22Rv1 (cell line): Measurements from ENCODE around the gene PDGFB.

Experiments
- ZFX ChIP-seq: fragments of 450-650 bp; IDR thresholded peaks from 2 replicates; pipeline ENCODE4 v1.6.1; 2017; ENCODE audit warnings: antibody characterized with exemption, borderline replicate concordance
- TF ChIP-seq, protein P1 (sequence below): fragments of 450-650 bp; IDR thresholded peaks from 2 replicates; pipeline ENCODE4 v1.5.1; 2017; ENCODE audit warnings: mild to moderate bottlenecking

DNA sequence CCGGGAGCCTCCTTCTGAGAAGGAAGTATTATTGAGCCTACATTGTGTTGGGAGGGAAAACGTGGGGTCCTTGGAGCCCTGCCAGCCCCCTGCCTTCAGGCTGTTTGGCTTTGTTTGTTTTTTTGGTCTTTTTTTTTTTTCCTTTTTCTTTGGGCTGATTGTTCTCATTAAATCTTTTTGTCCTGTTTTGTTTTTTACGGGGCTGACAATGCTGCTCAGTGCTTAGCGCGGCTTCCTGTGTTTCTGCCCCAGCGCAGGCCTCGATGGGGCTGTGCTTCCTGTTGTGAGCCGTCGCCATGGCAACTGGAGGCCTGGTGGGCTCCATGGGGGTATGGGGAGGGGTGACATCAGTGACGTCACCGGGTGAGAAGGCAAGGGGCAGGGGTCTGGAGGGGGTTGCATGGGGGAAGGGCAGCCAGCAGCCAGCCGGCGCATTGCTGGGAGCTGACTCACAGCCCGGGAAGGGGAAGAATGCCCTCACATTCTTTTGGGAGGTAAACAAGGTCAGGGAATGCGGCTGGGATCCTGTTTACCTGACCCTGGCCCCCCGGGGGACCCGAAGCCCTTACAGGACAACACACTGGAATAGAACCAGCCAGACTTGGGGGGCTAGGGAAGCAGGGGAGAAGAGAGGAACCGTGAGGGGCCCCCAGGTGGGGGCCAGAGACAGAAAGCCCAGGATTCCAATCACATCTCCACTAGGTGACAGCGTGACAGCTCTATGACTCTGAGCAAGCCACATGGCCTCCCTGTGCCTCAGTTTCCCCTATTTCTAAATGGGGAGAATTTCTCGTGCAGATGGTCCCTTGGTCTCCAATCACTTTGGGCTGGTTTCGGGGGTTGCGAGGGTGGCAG lies 70.1 kb downstream of the PDGFB start:
- TF ChIP-seq, protein P1, sequence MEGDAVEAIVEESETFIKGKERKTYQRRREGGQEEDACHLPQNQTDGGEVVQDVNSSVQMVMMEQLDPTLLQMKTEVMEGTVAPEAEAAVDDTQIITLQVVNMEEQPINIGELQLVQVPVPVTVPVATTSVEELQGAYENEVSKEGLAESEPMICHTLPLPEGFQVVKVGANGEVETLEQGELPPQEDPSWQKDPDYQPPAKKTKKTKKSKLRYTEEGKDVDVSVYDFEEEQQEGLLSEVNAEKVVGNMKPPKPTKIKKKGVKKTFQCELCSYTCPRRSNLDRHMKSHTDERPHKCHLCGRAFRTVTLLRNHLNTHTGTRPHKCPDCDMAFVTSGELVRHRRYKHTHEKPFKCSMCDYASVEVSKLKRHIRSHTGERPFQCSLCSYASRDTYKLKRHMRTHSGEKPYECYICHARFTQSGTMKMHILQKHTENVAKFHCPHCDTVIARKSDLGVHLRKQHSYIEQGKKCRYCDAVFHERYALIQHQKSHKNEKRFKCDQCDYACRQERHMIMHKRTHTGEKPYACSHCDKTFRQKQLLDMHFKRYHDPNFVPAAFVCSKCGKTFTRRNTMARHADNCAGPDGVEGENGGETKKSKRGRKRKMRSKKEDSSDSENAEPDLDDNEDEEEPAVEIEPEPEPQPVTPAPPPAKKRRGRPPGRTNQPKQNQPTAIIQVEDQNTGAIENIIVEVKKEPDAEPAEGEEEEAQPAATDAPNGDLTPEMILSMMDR: no peak
- TF ChIP-seq ZFX: no peak
